Measurements from ENCODE around the gene TPK1.
"Not testable (repeated sequence)": the region's sequence is repeated elsewhere in the genome, so short reads cannot be mapped to it uniquely, and the experiment has no call there.

The TPK1 gene

GRCh38 chr7:144777889-144778288, 58.0 kb downstream of the TPK1 start:
- in situ Hi-C loops (cut with MboI; ENCODE audit: low sequenced_read_pairs): not testable (repeated sequence)

GRCh38 chr7:144777005-144777839, 58.6 kb downstream of the TPK1 start:
- in situ Hi-C loops (cut with MboI; ENCODE audit: low sequenced_read_pairs): no loop called here

- in situ Hi-C loops (cut with MboI; ENCODE audit: low sequenced_read_pairs): no loop called here
Observed at GRCh38 chr7:144776447-144776846, 59.4 kb downstream of the TPK1 start.

DNA sequence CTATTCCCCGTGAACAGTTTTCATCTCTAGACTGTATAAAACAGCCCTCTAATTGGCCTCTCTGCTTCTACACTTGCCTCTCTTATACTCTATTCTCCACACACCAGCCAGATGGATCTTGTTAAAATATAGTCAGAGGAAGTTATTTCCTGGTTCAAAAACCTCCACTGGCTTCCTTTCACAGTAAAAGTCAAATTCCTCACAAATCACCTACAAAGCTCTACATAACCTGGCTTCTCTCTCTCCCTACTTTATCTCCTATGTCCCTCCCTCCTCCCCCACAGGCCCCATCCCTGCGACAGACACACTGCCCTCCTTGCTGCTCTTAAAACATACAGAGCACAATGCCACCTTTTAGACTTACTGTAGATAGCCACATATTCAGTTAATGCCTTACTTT, 60.1 kb downstream of the TPK1 start:
- in situ Hi-C loops (cut with MboI; ENCODE audit: low sequenced_read_pairs): no loop called here

DNA sequence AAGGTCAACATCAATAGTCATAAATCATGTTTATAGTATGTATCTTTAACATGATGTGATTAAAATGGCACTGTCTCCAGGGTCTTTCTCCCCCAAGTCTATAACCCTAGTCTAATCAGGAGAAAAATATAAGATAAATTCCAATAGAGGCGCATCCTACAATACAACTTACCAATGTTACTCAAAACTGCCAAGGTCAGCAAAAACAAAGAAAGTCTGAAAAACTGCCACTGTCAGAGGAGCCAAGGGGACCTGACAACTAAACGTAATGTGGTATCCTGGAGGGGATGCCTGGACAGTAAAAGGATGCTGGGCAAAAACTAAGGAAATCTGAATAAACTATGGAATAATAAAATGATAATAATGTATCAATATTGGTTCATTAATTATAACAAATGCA, 63.9 kb downstream of the TPK1 start:
- in situ Hi-C loops (cut with MboI; ENCODE audit: low sequenced_read_pairs): no loop called here

GRCh38 chr7:144771174-144771573, 64.7 kb downstream of the TPK1 start:
- in situ Hi-C loops (cut with MboI; ENCODE audit: low sequenced_read_pairs): no loop called here

DNA sequence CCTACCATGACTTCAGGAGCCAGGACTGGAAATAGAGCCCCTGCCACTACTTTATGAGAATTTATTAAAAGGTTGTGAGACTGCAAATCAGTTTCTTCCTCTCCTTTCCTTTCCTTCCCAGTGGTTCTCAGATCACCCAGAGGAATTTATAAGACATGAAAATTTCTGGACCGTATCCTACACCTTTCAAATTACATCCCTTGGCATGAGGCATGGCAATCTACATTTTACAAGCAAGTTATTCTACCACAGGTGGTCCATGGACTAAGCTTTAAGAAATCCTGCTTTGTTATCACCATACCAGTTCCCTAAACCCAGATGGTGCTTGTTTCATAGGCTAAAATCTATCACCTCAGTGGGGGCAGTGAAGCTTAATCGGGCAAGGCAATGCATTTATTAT, 66.5 kb downstream of the TPK1 start:
- in situ Hi-C loops (cut with MboI; ENCODE audit: low sequenced_read_pairs): no loop called here

DNA sequence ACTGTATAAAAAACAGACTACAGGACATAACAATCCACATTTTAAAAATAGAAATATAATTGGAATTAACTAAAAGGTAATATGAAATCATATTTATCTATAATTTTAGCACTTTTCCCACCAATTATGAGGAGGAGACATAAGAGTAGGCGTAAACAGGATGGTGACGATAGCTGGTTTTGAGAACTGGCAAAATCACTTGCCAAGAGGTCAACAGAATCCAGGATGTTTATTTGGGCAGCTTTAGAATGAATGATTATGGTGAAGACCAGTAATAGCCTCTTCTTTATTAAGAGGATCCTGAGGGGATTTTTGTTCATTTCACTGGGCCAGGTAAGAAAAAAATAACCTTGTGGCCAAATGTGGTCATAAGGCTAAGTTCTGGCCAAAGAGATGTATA, 67.2 kb downstream of the TPK1 start:
- in situ Hi-C loops (cut with MboI; ENCODE audit: low sequenced_read_pairs): no loop called here

DNA sequence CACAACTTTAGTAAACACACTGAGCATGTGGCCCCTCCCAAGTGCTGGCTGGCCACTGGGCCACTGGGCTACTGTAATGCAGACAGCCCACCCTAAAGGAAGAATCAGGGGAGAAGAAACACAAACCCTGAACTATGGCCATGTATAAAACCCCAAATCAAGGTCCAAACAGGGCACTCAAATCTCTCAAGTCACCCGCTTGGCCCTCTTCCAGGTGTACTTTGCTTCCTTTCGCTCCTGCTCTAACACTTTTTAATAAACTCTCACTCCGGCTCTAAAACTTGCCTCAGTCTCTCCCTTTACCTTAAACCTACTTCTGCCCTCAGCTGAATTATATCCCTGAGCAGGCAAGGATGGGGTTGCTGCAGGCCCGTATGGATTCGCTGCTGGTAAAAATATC, 72.6 kb downstream of the TPK1 start:
- in situ Hi-C loops (cut with MboI; ENCODE audit: low sequenced_read_pairs): no loop called here

GRCh38 chr7:144762853-144763252, 73.0 kb downstream of the TPK1 start:
- in situ Hi-C loops (cut with MboI; ENCODE audit: low sequenced_read_pairs): no loop called here

DNA sequence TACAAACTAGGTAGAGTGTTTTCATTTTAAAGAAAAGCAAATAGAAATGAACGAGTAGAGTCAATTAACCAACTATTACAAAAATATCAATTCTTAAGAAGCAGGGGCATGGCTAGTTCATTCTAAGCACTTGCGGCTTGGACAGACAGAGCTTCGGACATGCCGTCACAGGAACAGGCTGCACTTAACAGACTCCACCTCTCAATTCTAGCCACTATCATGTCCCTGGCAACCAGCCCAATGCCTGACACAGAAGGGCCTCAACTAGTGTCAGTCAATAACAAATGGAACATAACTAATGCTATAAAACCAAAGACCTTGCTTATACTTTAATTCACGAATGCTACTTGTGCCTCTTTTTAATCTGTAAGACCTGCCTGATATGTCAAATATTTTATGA, 74.4 kb downstream of the TPK1 start:
- in situ Hi-C loops (cut with MboI; ENCODE audit: low sequenced_read_pairs): no loop called here

DNA sequence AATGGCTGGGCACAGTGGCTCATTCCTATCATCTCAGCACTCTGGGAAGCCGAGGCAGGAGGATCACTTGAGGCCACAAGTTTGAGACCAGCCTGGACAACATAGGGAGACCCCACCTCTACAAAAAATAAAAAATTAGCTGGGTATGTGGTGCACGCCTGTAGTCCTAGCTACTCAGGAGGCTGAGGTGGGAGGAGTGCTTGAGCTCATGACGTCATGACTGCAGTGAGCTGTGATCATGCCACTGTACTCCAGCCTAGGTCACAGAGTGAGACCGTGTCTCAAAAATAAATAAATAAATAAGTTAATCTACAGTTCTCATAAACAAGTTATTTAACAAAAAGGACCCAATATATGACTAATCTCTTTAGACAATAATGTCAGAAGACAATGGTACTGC, 76.2 kb downstream of the TPK1 start:
- in situ Hi-C loops (cut with MboI; ENCODE audit: low sequenced_read_pairs): no loop called here

DNA sequence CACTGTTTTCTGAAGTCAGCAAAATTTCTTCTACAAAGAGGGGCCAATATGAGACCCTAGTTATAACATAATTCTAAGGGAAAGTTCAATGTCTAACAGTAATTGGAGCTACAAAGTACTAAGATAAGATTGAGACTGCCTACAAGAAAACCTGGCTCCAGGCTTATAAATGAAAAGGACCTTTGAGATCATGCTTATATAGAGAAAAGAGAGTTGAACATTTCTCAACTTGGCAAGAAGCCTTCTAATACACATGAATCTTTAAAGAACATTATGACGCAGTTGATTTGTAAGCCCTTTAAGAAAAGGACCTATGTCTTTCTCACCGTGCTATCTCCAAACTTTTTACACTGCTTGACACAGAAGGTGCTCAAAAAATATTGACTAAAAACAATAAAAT, 87.9 kb downstream of the TPK1 start:
- in situ Hi-C loops (cut with MboI; ENCODE audit: low sequenced_read_pairs): no loop called here

- in situ Hi-C loops (cut with MboI; ENCODE audit: low sequenced_read_pairs): no loop called here
Observed at GRCh38 chr7:144738708-144739314, 97.0 kb downstream of the TPK1 start.

DNA sequence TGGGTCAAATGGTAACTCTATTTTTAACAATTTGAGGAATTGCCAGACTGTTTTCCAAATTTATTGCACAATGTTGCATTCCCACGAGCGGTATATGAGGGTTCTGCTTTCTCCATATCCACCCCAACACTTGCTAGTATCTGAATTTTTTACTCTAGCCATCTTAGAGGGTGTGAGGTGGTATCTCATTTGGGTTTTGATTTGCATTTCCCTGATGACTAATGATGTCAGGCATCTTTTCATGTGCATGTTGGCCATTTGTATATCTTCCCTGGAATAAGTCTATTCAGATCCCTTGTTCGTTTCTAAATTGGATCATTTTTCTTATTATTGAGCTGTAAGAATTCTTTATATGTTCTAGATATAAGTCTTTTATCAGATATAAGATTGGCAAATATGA, 97.7 kb downstream of the TPK1 start:
- in situ Hi-C loops (cut with MboI; ENCODE audit: low sequenced_read_pairs): no loop called here

GRCh38 chr7:144736880-144737493, 98.9 kb downstream of the TPK1 start:
- in situ Hi-C loops (cut with MboI; ENCODE audit: low sequenced_read_pairs): no loop called here

- in situ Hi-C loops (cut with MboI; ENCODE audit: low sequenced_read_pairs): no loop called here
Observed at GRCh38 chr7:144735505-144736276, 100.2 kb downstream of the TPK1 start.

- in situ Hi-C loops (cut with MboI; ENCODE audit: low sequenced_read_pairs): no loop called here
Observed at GRCh38 chr7:144731661-144732351, 104.0 kb downstream of the TPK1 start.

- in situ Hi-C loops (cut with MboI; ENCODE audit: low sequenced_read_pairs): no loop called here
Observed at GRCh38 chr7:144730224-144730623, 105.6 kb downstream of the TPK1 start.

- in situ Hi-C loops (cut with MboI; ENCODE audit: low sequenced_read_pairs): no loop called here
Observed at GRCh38 chr7:144729226-144729625, 106.6 kb downstream of the TPK1 start.

- in situ Hi-C loops (cut with MboI; ENCODE audit: low sequenced_read_pairs): no loop called here
Observed at GRCh38 chr7:144728551-144728950, 107.3 kb downstream of the TPK1 start.
